ENCODE measurements around the gene SAFB. TPM values are rescaled to one million over a fixed set of nuclear protein-coding genes. Genes with fewer than 3 reads are reported as not detected.

The SAFB gene
- total RNA-seq, 6 experiments from 2014 or later, result 31.2 to 45.7 (median 32.8) TPM

GRCh38 chr19:5617080-5617479 is 5.8 kb upstream of the SAFB start:
- 83% methylated on average over 1 of the region's 1 CpG for WGBS (ENCODE audit: insufficient coverage, low coverage, low lambda C conversion rate, missing lambda C conversion rate)
- Histone ChIP-seq H3K4me1 (peaks cover 0 to 27% (median 8%) of the 10 kb centered on the region in 4 donors), H3K27me3 (no peaks in the 10 kb centered on the region), H3K4me3 (no peak overlapping the region), H3K9me3 (no peaks in the 10 kb centered on the region), H3K27ac (no peak overlapping the region), H3K36me3 (peaks cover 23 to 78% (median 50%) of the 10 kb centered on the region in 4 donors)
- intact Hi-C loops (cut with DNase I), result loop anchor here in 1 of 2 donors (10.0 kb wide), 1 partner anchor 58 kb away; no protein-coding TSS in a partner anchor
- TF ChIP-seq CTCF (IDR thresholded peaks at IDR 0.05) (no peak), POLR2A (IDR thresholded peaks at IDR 0.05) (no peak)
- DNase-seq (no peak), ATAC-seq (no peak)

GRCh38 chr19:5618591-5618990 is 4.3 kb upstream of the SAFB start:
- H3K4me1 ChIP-seq, result peaks cover 0 to 27% (median 8%) of the 10 kb centered on the region in 4 donors
- DNase-seq, result no peak
- no peak for ATAC-seq
- peaks cover 17 to 63% (median 36%) of the 10 kb centered on the region in 4 donors for H3K36me3 ChIP-seq
- no peak overlapping the region for H3K4me3 ChIP-seq
- intact Hi-C loops (cut with DNase I), result loop anchor here in 1 of 2 donors (10.0 kb wide), 1 partner anchor 56 kb away; no protein-coding TSS in a partner anchor
- no peaks in the 10 kb centered on the region for H3K27me3 ChIP-seq
- TF ChIP-seq CTCF (IDR thresholded peaks at IDR 0.05), result no peak
- TF ChIP-seq POLR2A (IDR thresholded peaks at IDR 0.05), result no peak
- 94% methylated on average over 9 of the region's 9 CpGs for WGBS (ENCODE audit: insufficient coverage, low coverage, low lambda C conversion rate, missing lambda C conversion rate)
- H3K27ac ChIP-seq, result no peak overlapping the region
- no peaks in the 10 kb centered on the region for H3K9me3 ChIP-seq

- TF ChIP-seq POLR2A (IDR thresholded peaks at IDR 0.05), result no peak
- TF ChIP-seq CTCF (IDR thresholded peaks at IDR 0.05), result no peak
- Histone ChIP-seq H3K4me1 (peaks cover 0 to 37% (median 12%) of the 10 kb centered on the region in 4 donors), H3K27me3 (no peaks in the 10 kb centered on the region), H3K4me3 (no peak overlapping the region), H3K9me3 (no peaks in the 10 kb centered on the region), H3K36me3 (peaks cover 9 to 52% (median 23%) of the 10 kb centered on the region in 4 donors), H3K27ac (no peak overlapping the region)
- intact Hi-C loops (cut with DNase I), result loop anchor here in 1 of 2 donors (10.0 kb wide), 1 partner anchor 55 kb away; no protein-coding TSS in a partner anchor
- ATAC-seq, result no peak
- DNase-seq, result no peak
- WGBS (ENCODE audit: insufficient coverage, low coverage, low lambda C conversion rate, missing lambda C conversion rate), result 41% methylated on average over 3 of the region's 3 CpGs
These were observed 2.9 kb upstream of the SAFB start for GRCh38 chr19:5619946-5620345.

GRCh38 chr19:5621311-5621944 is 1.5 kb upstream of the SAFB start:
- peak overlapping the region in 2 of 3 donors; percentile 82 to 95 for H3K27ac ChIP-seq
- H3K4me3 ChIP-seq, result peak overlapping the region; percentile 95 to 100 (median 96)
- ATAC-seq (no peak), DNase-seq (no peak)
- no peaks in the 10 kb centered on the region for H3K9me3 ChIP-seq
- H3K36me3 ChIP-seq, result peaks cover 0 to 49% (median 12%) of the 10 kb centered on the region in 4 donors
- H3K4me1 ChIP-seq, result peaks cover 0 to 47% (median 17%) of the 10 kb centered on the region in 4 donors
- 27% methylated on average over 12 of the region's 14 CpGs for WGBS (ENCODE audit: insufficient coverage, low coverage, low lambda C conversion rate, missing lambda C conversion rate)
- no peak for TF ChIP-seq POLR2A (IDR thresholded peaks at IDR 0.05)
- no peak for TF ChIP-seq CTCF (IDR thresholded peaks at IDR 0.05)
- intact Hi-C loops (cut with DNase I), result no loop called here
- H3K27me3 ChIP-seq, result no peaks in the 10 kb centered on the region
